B cell (primary cell): Measurements from ENCODE around the gene NR2E1. TPM values are rescaled to one million over a fixed set of nuclear protein-coding genes. Genes with fewer than 3 reads are reported as not detected.

Experiments used
- ATAC-seq: fragments of 200-7000 bp; cut with Tn5 transposase; one replicate; pipeline ENCODE4 v1.10.0; 2021; ENCODE audit warnings: low read depth, mild to moderate bottlenecking, moderate number of reproducible peaks, moderate library complexity
- CTCF ChIA-PET: fragments of 350-600 bp; sonication (Branson Sonifier 250); formaldehyde crosslinking; loops from one replicate; lab custom pipeline; 2021; ENCODE audit warnings: antibody characterized with exemption, inconsistent platforms; lab: Charles Lee
- POLR2A ChIA-PET: fragments of 350-600 bp; sonication (Branson Sonifier 250); formaldehyde crosslinking; loops from one replicate; lab custom pipeline; 2021; ENCODE audit warnings: antibody characterized with exemption; lab: Charles Lee
- DNase-seq: peaks from one replicate; pipeline ENCODE4 v3.0.0; 2013
- H2AFZ ChIP-seq: 2 replicates; pipeline ENCODE4 v1.6.1; 2012; ENCODE audit warnings: mild to moderate bottlenecking, low read depth, low read length; ENCODE audit not compliant: insufficient read depth, poor library complexity, severe bottlenecking
- H3K27ac ChIP-seq, 2 donors: 1 replicate in 1 of 2; 2 replicates in 1 of 2; pipeline ENCODE4 v1.5.1; 2012 to 2013; ENCODE audit warnings: low read length in 2 of 2, mild to moderate bottlenecking in 2 of 2, moderate library complexity in 1 of 2
- H3K27me3 ChIP-seq, 4 experiments: fragments of 200-600 bp in 1 of 4; sonication (generic) in 1 of 4; replicated peaks in 1 of 4; 1 replicate in 2 of 4; 2 replicates in 2 of 4; pipeline versions ENCODE4 v1.6.1 to v1.7.0; 2013 to 2016; ENCODE audit warnings: low read length in 3 of 4, mild to moderate bottlenecking in 2 of 4, mixed read lengths in 1 of 4, moderate library complexity in 1 of 4; ENCODE audit not compliant: insufficient read depth in 4 of 4, control insufficient read depth in 3 of 4; ENCODE audit errors: control extremely low read depth in 1 of 4
- H3K36me3 ChIP-seq, 2 experiments: replicated peaks in 1 of 2; 1 replicate in 1 of 2; 2 replicates in 1 of 2; pipeline versions ENCODE4 v1.6.1 to v1.7.1; 2013; ENCODE audit warnings: low read length in 1 of 2; ENCODE audit not compliant: insufficient read depth in 2 of 2, control insufficient read depth in 1 of 2; ENCODE audit errors: control extremely low read depth in 1 of 2, extremely low read depth in 1 of 2
- H3K4me1 ChIP-seq, 2 donors: fragments of 200-600 bp in 1 of 2; sonication (generic) in 1 of 2; 1 replicate in 1 of 2; 2 replicates in 1 of 2; pipeline versions ENCODE4 v1.5.1 to v1.6.1; 2013 to 2017; ENCODE audit warnings: low read length in 2 of 2; ENCODE audit not compliant: control insufficient read depth in 2 of 2, insufficient read depth in 2 of 2
- H3K4me2 ChIP-seq: replicated peaks from 2 replicates; pipeline ENCODE3; 2012; ENCODE audit warnings: mild to moderate bottlenecking, low read depth, low read length; ENCODE audit not compliant: poor library complexity, severe bottlenecking
- H3K4me3 ChIP-seq, 5 experiments: fragments of 200-600 bp in 1 of 5; sonication (generic) in 1 of 5; 1 replicate in 3 of 5; 2 replicates in 2 of 5; pipeline versions ENCODE4 v1.5.1 to v1.7.0; 2011 to 2016; ENCODE audit warnings: low read length in 4 of 5, mild to moderate bottlenecking in 4 of 5, low read depth in 2 of 5, control low read depth in 1 of 5, moderate library complexity in 1 of 5; ENCODE audit not compliant: insufficient read depth in 1 of 5; ENCODE audit errors: control extremely low read depth in 1 of 5, extremely low read depth in 1 of 5
- H3K79me2 ChIP-seq: fragments of 200-600 bp; sonication (generic); one replicate; pipeline ENCODE4 v1.6.0; 2016; ENCODE audit warnings: low read length; ENCODE audit not compliant: control insufficient read depth, insufficient read depth
- H3K9ac ChIP-seq: fragments of 200-600 bp; sonication (generic); 2 replicates; pipeline ENCODE4 v1.6.1; 2017; ENCODE audit warnings: mild to moderate bottlenecking, low read length, moderate library complexity
- H3K9me3 ChIP-seq, 3 donors: one replicate each; pipeline versions ENCODE4 v1.6.1 to v1.7.1; 2013; ENCODE audit warnings: low read length in 2 of 3; ENCODE audit not compliant: control insufficient read depth in 2 of 3, insufficient read depth in 1 of 3; ENCODE audit errors: control extremely low read depth in 1 of 3
- H4K20me1 ChIP-seq: 2 replicates; pipeline ENCODE4 v1.6.0; 2012; ENCODE audit warnings: mild to moderate bottlenecking, low read length; ENCODE audit not compliant: insufficient read depth, control insufficient read depth, poor library complexity, severe bottlenecking
- H3K27ac Mint-ChIP-seq: one replicate; pipeline ENCODE4 v1.8.0; 2021; ENCODE audit warnings: mixed read lengths
- H3K27me3 Mint-ChIP-seq: one replicate; pipeline ENCODE4 v1.8.0; 2021; ENCODE audit warnings: mixed read lengths
- H3K4me1 Mint-ChIP-seq: one replicate; pipeline ENCODE4 v1.8.0; 2021; ENCODE audit warnings: mixed read lengths
- H3K4me3 Mint-ChIP-seq: one replicate; pipeline ENCODE4 v1.8.0; 2021; ENCODE audit warnings: mixed read lengths
- H3K9me3 Mint-ChIP-seq: one replicate; pipeline ENCODE4 v1.8.0; 2022; ENCODE audit warnings: mixed read lengths; ENCODE audit not compliant: insufficient read depth
- CTCF ChIP-seq: fragments of 200-600 bp; IDR thresholded peaks from one replicate; pipeline ENCODE4 v1.8.0; 2022; ENCODE audit warnings: antibody characterized with exemption, mild to moderate bottlenecking
- EZH2 ChIP-seq: IDR thresholded peaks from 2 replicates; pipeline ENCODE4 v1.6.1; 2012; ENCODE audit warnings: borderline replicate concordance, low read depth, mild to moderate bottlenecking, moderate library complexity, low read length; ENCODE audit not compliant: insufficient read depth, poor library complexity, severe bottlenecking
- WGBS: methylation state at CpG from one replicate; pipeline ENCODE4 v1.1.5; 2013; ENCODE audit warnings: missing lambda C conversion rate; ENCODE audit not compliant: insufficient coverage; 5-methylcytosine and 5-hydroxymethylcytosine counted together
- intact Hi-C: fragments of 100-400 bp; cut with micrococcal nuclease; formaldehyde crosslinking; loops from one replicate; pipeline ENCODE4 v1.10.0; 2022
- polyA plus RNA-seq: library from polyadenylated mRNA; depleted of rRNA; stranded (reverse); fragments of >200 nt; gene quantifications from 2 replicates; pipeline ENCODE4 v1.2.3, GENCODE V29; 2012
- total RNA-seq, 2 donors: library from RNA; stranded (reverse); fragments of 120-200 nt in 1 of 2; gene quantifications; 1 replicate in 1 of 2; 2 replicates in 1 of 2; pipeline versions ENCODE4 v1.2.3 to v1.2.4, GENCODE V29; 2013 to 2022

NR2E1 gene
- total and polyA plus RNA-seq, 2 donors (not counting 1 experiment from before 2014, with no cell fraction given) = not detected

GRCh38 chr6:108167449-108168089, 1.7 kb downstream of the NR2E1 start:
- DNase-seq = peak; percentile 60

More at GRCh38 chr6:108167449-108168089, 1.7 kb downstream of the NR2E1 start:
- peak overlapping the region; percentile 71 for H3K27ac Mint-ChIP-seq
- peaks cover 76 to 85% of the 10 kb centered on the region in 2 donors for H3K4me1 ChIP-seq
- POLR2A ChIA-PET = no interaction called here
- H3K27ac ChIP-seq = no peak overlapping the region
- H3K27me3 Mint-ChIP-seq = peaks cover 73% of the 10 kb centered on the region
- H2AFZ ChIP-seq = peak overlapping the region; percentile 55
- CTCF ChIA-PET = interaction anchor here (0.8 to 2.7 kb wide), 5 partner anchors 8 to 57 kb away, joined by 3 to 9 read pairs (median 3); no protein-coding TSS in a partner anchor
- H3K9ac ChIP-seq = peak overlapping the region; percentile 58
- TF ChIP-seq EZH2 (peak; percentile 3), CTCF (no peak)
- no peaks in the 10 kb centered on the region for H3K36me3 ChIP-seq
- H3K27me3 ChIP-seq = peaks cover 0 to 99% (median 86%) of the 10 kb centered on the region in 4 experiments
- H3K9me3 ChIP-seq = peaks cover 0 to 88% (median 30%) of the 10 kb centered on the region in 3 donors
- no peak for ATAC-seq
- no peaks in the 10 kb centered on the region for H3K9me3 Mint-ChIP-seq
- 6% methylated on average over 29 of the region's 35 CpGs for WGBS
- peaks cover 13% of the 10 kb centered on the region for H4K20me1 ChIP-seq
- intact Hi-C loops = loop anchor here (10.0 kb wide), 1 partner anchor 1053 kb away; the partner anchor contains the start of gene BEND3
- peak overlapping the region; percentile 85 for H3K4me2 ChIP-seq
- no peaks in the 10 kb centered on the region for H3K79me2 ChIP-seq
- H3K4me3 ChIP-seq = peak overlapping the region in 4 of 5 experiments; percentile 22 to 59 (median 40)
- H3K4me3 Mint-ChIP-seq = peak overlapping the region; percentile 79
- H3K4me1 Mint-ChIP-seq = peaks cover 57% of the 10 kb centered on the region
